Germinal center (tissue), 1 donor: ENCODE measurements around the gene MTNR1A.

Experiments
- DNase-seq: peaks from one replicate; pipeline ENCODE4 v3.0.0; 2012; ENCODE audit warnings: mixed read lengths, low spot score

The MTNR1A gene

DNA sequence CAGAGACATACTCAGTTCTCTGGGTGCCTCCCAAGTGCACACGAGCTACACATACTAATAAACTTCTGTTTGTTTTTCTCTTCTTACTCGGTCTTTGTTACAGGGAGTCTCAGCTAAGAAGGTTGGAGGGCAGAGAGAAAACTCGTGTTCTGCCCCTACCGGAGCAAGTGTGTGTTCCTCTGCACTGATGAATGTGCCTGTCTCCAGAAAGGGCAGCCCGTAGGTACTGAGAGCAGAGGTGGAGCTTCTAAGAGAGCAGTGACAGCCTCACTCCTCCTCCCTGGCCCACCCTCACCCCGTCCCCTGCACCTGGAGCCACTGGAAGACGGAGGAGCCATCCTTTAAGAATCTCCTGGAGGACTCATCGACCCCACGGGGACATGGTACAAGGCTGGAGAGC is 67.6 kb downstream of the MTNR1A start:
- DNase-seq: no peak

GRCh38 chr4:186486172-186486571 is 69.2 kb downstream of the MTNR1A start:
- no peak for DNase-seq

DNA sequence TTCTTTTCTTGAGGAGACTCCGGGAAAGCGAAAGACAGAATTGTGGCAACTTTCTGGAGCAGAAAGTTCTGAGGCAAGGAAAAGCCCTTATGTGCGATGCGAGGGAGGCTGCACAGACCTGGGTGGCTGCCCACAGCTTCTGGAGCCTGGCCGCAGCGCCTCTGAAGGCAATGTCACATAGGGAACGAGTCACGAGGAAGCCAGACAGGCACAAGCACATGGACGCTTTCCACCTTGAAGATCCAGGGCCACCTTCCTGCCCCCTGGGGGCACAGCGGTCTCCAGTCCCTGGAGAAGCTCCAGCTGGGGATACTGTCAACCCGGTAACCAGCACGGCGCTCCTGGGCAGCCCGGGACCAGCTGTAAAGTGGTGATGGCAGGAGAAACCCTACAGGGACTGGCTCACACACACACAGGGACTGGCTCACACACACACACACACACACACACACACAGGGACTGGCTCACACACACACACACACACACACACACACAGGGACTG is 69.8 kb downstream of the MTNR1A start:
- DNase-seq: no peak

- no peak for DNase-seq
These were observed 70.2 kb downstream of the MTNR1A start for GRCh38 chr4:186485150-186485549.

DNA sequence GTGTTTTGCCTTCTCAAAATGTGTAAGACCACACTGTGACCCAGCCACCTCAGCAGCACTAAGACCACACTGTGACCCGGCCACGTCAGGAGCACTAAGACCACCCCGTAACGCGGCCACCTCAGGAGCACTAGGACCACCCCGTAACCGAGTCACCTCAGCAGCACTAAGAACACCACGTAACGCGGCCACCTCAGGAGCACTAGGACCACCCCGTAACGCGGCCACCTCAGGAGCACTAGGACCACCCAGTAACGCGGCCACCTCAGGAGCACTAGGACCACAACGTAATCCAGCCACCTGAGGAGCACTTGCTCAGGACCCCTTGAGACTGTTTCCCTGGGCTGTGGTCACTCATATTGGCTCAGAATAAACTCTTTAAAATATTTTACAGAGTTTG is 71.7 kb downstream of the MTNR1A start:
- no peak for DNase-seq
